PC-9 (cell line): ENCODE data around the gene CNNM2.

Experiments used
- EZH2 ChIP-seq: fragments of 200-600 bp; sonication (generic); IDR thresholded peaks from 2 replicates; pipeline ENCODE4 v1.8.0; 2017; ENCODE audit warnings: antibody characterized with exemption, low read depth
- TF ChIP-seq, protein P1 (sequence below): fragments of 200-600 bp; sonication (generic); conservative IDR thresholded peaks from 2 replicates; pipeline ENCODE4 v1.6.1; 2017; ENCODE audit warnings: mixed run types, antibody characterized with exemption, mild to moderate bottlenecking, moderate library complexity

DNA sequence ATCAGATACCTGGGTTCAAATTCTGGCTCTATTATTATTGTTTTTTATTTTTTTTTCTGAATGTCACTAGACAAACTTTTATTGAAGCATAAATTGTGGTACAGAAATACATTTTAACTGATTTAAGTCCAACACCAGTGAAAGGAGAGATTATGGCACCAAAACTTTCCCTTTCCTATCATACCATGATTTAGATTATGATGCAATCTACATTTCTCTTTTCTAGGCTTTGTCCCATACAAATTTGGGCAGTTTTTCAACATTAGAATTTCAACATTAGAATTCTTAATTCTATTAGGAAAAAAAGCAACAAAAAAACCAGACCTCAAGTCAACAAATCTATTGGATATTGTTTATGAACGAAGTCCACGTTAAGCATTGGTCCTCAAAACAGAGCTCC is 37.8 kb upstream of the CNNM2 start:
- TF ChIP-seq, protein P1, sequence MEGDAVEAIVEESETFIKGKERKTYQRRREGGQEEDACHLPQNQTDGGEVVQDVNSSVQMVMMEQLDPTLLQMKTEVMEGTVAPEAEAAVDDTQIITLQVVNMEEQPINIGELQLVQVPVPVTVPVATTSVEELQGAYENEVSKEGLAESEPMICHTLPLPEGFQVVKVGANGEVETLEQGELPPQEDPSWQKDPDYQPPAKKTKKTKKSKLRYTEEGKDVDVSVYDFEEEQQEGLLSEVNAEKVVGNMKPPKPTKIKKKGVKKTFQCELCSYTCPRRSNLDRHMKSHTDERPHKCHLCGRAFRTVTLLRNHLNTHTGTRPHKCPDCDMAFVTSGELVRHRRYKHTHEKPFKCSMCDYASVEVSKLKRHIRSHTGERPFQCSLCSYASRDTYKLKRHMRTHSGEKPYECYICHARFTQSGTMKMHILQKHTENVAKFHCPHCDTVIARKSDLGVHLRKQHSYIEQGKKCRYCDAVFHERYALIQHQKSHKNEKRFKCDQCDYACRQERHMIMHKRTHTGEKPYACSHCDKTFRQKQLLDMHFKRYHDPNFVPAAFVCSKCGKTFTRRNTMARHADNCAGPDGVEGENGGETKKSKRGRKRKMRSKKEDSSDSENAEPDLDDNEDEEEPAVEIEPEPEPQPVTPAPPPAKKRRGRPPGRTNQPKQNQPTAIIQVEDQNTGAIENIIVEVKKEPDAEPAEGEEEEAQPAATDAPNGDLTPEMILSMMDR = no peak
- TF ChIP-seq EZH2 = no peak
